Activated T-helper 1 cell treated with anti-CD3 and anti-CD28 coated beads, Interleukin-2, amount 50 U/mL, for 16 hours (primary cell): Measurements from ENCODE around the gene CLEC4D.
"Not testable (repeated sequence)": the region's sequence is repeated elsewhere in the genome, so short reads cannot be mapped to it uniquely, and the experiment has no call there.

Source experiments
- DNase-seq, 2 donors: peaks; one replicate each; pipeline ENCODE4 v3.0.0-alpha.2; 2020; ENCODE audit warnings: low read depth in 1 of 2, low spot score in 1 of 2

Gene CLEC4D

GRCh38 chr12:8513256-8513655, at the start of gene CLEC4D:
Gene CLEC4D (plus strand): TSS chr12:8513503. CDS start chr12:8513733, 230 bp downstream.
- no peak for DNase-seq

DNA sequence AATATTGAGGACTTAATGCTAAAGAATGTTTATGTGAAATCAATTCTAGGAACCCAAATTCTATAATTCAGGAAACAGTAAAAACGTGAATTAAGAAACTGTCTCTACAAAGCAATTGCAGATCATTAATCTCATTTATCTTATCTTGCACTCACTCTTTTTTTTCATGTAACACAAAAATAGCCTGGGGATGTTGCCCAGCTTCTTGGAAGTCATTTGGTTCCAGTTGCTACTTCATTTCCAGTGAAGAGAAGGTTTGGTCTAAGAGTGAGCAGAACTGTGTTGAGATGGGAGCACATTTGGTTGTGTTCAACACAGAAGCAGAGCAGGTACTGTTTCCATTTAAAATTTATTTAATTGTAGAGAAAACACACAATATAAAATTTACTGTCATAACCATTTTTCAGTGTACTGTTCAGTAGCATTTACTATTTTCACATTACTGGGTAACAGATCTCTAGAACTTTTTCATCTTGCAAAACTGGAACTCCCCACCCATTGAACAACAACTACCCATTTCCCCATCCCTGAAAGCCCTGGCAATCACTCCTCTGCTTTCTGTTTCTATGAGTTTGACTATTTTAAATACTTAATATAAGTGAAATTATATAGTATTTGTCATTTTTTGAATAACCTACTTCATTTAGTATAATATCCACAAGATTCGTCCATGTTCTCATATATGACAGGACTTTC, 47.9 kb upstream of the CLEC4D start:
- no peak for DNase-seq

DNA sequence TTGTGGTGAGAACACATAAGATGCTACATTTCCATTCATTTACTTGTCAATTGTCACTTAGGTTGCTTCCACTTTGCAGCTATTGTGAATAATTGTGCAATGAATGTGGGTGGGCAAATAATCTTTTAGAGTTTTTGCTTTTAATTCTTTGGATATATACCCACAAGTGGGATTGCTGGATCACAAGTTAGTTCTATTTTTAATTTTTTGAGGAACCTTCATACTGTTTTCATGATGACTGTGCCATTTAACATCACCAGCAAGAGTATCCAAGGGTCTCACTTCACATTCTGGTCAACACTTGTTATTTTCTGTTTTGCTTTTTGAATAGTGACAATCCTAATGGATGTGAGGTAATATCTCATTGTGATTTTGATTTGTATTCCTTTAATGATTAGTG, 47.1 kb upstream of the CLEC4D start:
- DNase-seq: no peak

DNA sequence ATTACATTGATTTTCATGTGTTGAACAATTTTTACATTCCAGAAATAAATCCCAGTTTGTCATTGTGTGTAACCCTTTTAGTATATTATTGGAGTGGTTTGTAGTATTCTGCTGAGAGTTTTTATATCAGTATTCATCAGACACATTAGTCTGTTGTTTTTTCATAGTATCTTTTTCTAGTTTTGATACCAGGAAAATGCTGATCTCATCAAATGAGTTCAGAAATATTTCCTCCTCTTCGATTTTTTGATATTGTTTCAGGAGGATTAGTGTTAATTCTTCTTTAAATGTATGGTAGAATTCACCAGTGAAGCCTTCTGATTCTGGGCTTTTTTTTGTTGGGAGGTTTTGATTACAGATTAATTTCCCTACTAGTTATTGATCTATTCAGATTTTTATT, 42.2 kb upstream of the CLEC4D start:
- no peak for DNase-seq

DNA sequence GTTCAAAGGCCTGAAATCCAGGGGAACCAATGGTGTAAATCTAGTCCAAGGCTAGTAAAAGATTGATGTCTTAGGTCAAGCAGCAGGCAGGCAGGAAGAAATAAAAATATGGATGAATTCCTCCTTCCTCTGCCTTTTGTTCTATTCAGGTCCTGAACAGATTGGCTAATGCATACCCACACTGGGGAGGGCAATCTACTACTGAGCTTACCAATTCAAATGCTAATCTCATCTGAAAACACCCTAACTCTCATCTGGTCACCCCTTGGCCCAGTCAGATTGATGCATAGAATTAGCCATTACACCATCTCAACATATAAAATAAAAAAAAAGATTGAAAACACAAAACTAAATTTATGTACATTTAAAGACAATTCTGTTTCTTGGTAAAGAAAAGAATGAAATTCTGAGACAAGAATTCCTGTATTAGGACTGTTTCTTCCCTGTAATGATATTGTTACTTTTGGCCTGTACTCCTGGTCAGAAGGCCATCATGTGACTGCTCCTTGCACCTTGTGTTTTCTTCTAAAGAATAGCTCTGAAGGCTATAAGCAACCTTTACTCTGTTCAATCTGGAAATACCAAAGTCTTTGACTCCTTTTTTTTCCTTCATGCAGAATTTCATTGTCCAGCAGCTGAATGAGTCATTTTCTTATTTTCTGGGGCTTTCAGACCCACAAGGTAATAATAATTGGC, 37.6 kb upstream of the CLEC4D start:
- no peak for DNase-seq

- DNase-seq: no peak
These were observed 30.7 kb upstream of the CLEC4D start for GRCh38 chr12:8482571-8483061.

- no peak for DNase-seq
These were observed 30.2 kb upstream of the CLEC4D start for GRCh38 chr12:8483079-8483478.

- DNase-seq: no peak
These were observed 21.4 kb upstream of the CLEC4D start for GRCh38 chr12:8491646-8492530.

- no peak for DNase-seq
These were observed 20.2 kb upstream of the CLEC4D start for GRCh38 chr12:8493084-8493483.

DNA sequence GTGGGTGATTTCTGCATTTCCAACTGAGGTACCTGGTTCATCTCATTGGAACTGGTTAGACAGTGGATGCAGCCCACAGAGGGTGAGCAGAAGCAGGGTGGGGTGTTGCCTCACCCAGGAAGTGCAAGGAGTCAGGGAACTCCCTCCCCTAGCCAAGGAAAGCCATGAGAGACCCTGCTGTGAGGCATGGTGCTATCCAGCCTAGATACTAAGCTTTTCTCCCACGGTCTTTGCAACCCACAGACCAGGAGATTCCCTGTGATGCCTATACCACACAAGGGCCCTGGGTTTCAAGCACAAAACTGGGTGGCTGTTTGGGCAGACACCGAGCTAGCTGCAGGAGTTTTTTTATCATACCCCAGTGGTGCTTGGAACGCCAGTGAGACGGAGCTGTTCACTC, 17.6 kb upstream of the CLEC4D start:
- not testable (repeated sequence) for DNase-seq

DNA sequence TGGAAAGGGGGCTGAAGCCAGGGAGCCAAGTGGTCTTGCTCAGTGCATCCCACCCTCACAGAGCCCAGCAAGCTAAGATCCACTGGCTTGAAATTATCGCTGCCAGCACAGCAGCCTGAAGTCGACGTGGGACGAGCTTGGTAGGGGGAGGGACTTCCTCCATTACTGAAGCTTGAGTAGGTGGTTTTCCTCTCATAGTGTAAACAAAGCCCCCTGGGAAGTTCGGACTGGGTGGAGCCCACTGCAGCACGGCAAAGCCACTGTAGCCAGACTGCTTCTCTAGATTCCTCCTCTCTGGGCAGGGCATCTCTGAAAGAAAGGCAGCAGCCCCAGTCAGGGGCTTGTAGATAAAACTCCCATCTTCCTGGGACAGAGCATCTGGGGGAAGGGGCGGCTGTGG, 17.2 kb upstream of the CLEC4D start:
- not testable (repeated sequence) for DNase-seq

- DNase-seq: no peak
These were observed 13.7 kb upstream of the CLEC4D start for GRCh38 chr12:8499616-8500015.

GRCh38 chr12:8501720-8502119, 11.6 kb upstream of the CLEC4D start:
- DNase-seq: no peak

DNA sequence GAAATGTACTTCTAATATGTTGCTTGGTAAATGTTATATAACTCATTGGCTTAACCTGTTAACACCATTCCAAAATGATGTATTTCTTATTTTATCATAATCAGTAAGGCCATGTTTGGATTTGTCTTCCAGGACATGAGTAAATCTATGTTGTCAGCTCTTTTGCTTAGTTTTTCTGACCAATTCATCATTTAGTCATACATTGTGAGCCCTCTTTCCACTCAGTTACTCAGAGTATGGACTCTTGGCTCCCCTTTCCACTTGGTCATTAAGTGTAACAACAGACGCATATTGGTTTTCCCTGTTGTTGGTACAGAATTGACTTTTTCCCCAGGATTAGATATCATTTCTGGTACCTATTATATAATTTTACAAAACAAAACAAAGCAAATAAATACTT, 9.0 kb upstream of the CLEC4D start:
- no peak for DNase-seq

DNA sequence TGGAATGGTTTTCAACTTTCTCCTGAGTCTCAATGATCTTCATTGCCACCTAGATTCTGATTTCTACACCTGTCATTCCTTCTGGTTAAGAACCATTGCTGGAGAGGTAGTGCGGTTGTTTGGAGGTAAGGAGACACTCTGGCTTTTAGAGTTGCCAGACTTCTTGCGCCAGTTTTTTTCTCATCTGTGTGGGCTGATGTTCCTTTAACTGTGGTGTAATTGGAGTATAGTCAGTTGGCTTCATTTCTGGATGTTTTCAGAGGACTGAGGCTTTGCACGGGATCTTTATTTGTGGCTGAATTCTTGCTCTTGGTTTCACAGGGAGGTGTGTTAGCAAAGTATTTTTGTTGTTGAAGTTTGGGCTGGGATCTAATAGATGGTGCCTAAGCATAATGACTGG, 5.7 kb upstream of the CLEC4D start:
- DNase-seq: no peak

GRCh38 chr12:8508223-8508622, 5.1 kb upstream of the CLEC4D start:
- DNase-seq: no peak

- no peak for DNase-seq
These were observed 4.1 kb upstream of the CLEC4D start for GRCh38 chr12:8508910-8509841.

DNA sequence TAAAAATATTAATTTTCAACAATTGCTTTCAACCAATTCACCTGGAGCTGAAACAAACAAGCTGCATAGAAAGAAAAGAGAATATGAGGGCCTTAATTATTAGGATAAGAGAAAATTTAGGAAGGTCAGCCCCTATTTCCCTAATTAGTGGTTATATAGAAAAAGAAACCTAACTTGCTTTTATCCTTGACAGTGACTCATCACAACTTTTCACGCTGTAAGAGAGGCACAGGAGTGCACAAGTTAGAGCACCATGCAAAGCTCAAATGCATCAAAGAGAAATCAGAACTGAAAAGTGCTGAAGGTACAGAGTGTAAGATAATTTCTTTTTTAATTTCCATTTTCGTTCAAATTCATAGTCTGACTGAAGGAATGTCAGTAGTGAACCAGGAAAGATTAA, 4.7 kb downstream of the CLEC4D start:
- DNase-seq: no peak

DNA sequence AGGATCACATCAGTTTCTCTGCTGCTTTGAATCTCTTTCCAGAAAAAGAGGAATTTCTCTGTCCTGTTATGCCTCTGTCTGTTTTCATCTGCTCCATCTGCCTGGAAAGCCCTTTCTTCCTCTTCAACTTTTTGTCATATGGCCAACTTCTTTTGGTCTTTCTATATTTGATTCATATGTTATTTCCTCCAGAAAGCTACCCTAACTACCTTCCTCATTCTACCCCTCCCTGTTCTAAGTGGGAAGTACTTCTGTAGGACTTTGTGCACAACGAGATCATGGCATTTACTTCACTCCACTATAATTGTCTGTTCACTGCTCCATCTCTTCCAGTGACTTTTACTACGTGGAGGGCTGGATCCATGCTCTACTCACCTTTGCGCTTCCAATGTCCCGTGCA, 5.9 kb downstream of the CLEC4D start:
- no peak for DNase-seq

- no peak for DNase-seq
These were observed 14.2 kb downstream of the CLEC4D start for GRCh38 chr12:8527250-8528130.
